Vagina (tissue), 2 donors: Measurements from ENCODE around the gene LRCH1.

ENCODE experiments used
- POLR2A ChIP-seq, 2 donors: fragments of 450-650 bp; IDR thresholded peaks; one replicate each; pipeline ENCODE4 v1.6.1; 2017; ENCODE audit warnings: antibody characterized with exemption in 2 of 2, mild to moderate bottlenecking in 2 of 2, moderate library complexity in 2 of 2
- POLR2AphosphoS5 ChIP-seq, 2 donors: sonication (generic); formaldehyde crosslinking; IDR thresholded peaks; one replicate each; pipeline ENCODE4 v1.9.0; 2017; ENCODE audit warnings: antibody characterized with exemption in 2 of 2, mild to moderate bottlenecking in 2 of 2, low read depth in 1 of 2; ENCODE audit not compliant: insufficient read depth in 1 of 2
- TF ChIP-seq, protein P1 (sequence below), 3 experiments: fragments of 450-650 bp in 2 of 3; fragments of 200-600 bp in 1 of 3; sonication (generic) in 1 of 3; IDR thresholded peaks; one replicate each; pipeline ENCODE4 v1.5.1; 2017 to 2019; ENCODE audit warnings: antibody characterized with exemption in 3 of 3, mild to moderate bottlenecking in 2 of 3, moderate library complexity in 2 of 3

DNA sequence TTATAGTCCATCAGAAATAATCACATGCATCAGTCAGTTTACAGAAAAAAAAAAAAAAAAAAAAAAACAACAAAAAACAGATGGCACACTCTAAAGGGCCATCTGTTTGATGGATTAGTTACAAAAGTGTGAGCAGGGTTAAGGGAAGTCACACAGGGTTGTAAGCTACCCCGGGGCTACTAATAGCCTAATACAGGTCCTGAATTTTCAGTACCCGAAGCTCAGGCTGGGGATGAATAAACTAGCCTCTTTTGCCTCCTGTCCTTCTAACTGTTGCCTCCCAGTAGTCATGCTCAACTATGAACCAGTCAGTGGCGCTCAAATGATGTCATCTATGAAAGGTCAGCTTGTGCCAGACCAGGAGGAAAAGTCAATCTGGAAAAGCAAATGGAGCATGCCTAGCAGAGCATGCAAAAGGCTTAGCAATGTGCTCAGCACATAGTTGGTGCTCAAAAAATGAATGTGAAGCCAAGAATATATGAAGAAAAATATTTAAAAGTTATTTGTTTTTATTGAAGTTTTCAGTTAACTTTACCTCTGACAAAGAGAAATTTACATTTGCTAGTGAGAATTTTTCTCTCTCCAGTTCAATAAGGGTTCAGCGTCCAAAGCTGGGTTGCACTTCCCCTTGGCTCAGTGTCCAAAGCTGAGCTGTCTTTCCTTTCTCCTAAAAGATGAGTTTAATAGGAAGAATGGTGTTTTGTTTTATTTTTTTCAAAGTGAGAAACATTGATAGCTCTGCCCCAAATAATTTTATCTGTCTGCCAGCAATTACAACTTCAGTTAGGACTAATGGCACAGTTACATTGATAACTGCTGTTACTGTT is 30.8 kb upstream of the LRCH1 start:
- TF ChIP-seq POLR2A (IDR thresholded peaks at IDR 0.05) (no peak), POLR2AphosphoS5 (IDR thresholded peaks at IDR 0.05; ENCODE audit: insufficient read depth in 1 of 2, low read depth in 1 of 2) (no peak)
- TF ChIP-seq, protein P1, sequence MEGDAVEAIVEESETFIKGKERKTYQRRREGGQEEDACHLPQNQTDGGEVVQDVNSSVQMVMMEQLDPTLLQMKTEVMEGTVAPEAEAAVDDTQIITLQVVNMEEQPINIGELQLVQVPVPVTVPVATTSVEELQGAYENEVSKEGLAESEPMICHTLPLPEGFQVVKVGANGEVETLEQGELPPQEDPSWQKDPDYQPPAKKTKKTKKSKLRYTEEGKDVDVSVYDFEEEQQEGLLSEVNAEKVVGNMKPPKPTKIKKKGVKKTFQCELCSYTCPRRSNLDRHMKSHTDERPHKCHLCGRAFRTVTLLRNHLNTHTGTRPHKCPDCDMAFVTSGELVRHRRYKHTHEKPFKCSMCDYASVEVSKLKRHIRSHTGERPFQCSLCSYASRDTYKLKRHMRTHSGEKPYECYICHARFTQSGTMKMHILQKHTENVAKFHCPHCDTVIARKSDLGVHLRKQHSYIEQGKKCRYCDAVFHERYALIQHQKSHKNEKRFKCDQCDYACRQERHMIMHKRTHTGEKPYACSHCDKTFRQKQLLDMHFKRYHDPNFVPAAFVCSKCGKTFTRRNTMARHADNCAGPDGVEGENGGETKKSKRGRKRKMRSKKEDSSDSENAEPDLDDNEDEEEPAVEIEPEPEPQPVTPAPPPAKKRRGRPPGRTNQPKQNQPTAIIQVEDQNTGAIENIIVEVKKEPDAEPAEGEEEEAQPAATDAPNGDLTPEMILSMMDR (IDR thresholded peaks at IDR 0.05), result no peak
